CD14-positive monocyte (primary cell): ENCODE results near the gene DCPS. TPM values are rescaled to one million over a fixed set of nuclear protein-coding genes. Genes with fewer than 3 reads are reported as not detected.

Source experiments
- DNase-seq, 3 donors: peaks; one replicate each; pipeline ENCODE4 v3.0.0-alpha.2; 2011 to 2022
- H2AFZ ChIP-seq: 2 replicates; pipeline ENCODE4 v1.6.0; 2012; ENCODE audit warnings: mild to moderate bottlenecking, low read depth, low read length, inconsistent platforms; ENCODE audit not compliant: insufficient read depth, poor library complexity, severe bottlenecking
- H3K27ac ChIP-seq, 2 donors: 1 replicate in 1 of 2; 2 replicates in 1 of 2; pipeline ENCODE4 v1.5.1; 2012 to 2013; ENCODE audit warnings: low read length in 2 of 2, control low read depth in 1 of 2, inconsistent platforms in 1 of 2, low read depth in 1 of 2, mild to moderate bottlenecking in 1 of 2
- H3K27me3 ChIP-seq, 2 donors: one replicate each; pipeline versions ENCODE4 v1.6.0 to v1.6.1; 2011 to 2013; ENCODE audit warnings: low read length in 2 of 2; ENCODE audit not compliant: control insufficient read depth in 2 of 2, insufficient read depth in 2 of 2
- H3K36me3 ChIP-seq, 2 donors: replicated peaks in 1 of 2; 1 replicate in 1 of 2; 2 replicates in 1 of 2; pipeline versions ENCODE4 v1.5.1 to v1.6.1; 2012 to 2013; ENCODE audit warnings: low read length in 2 of 2, control low read depth in 1 of 2, inconsistent platforms in 1 of 2, mild to moderate bottlenecking in 1 of 2; ENCODE audit not compliant: insufficient read depth in 2 of 2, control insufficient read depth in 1 of 2
- H3K4me1 ChIP-seq, 2 donors: 1 replicate in 1 of 2; 2 replicates in 1 of 2; pipeline versions ENCODE4 v1.5.1 to v1.6.1; 2012 to 2013; ENCODE audit warnings: low read length in 2 of 2, control low read depth in 1 of 2, inconsistent platforms in 1 of 2, mild to moderate bottlenecking in 1 of 2, moderate library complexity in 1 of 2; ENCODE audit not compliant: insufficient read depth in 2 of 2, control insufficient read depth in 1 of 2
- H3K4me2 ChIP-seq: replicated peaks from 2 replicates; pipeline ENCODE3; 2012; ENCODE audit warnings: low read length, moderate library complexity, mild to moderate bottlenecking; ENCODE audit not compliant: poor library complexity, severe bottlenecking; ENCODE audit errors: extremely low read depth
- H3K4me3 ChIP-seq, 3 experiments: fragments of 200-600 bp in 1 of 3; sonication (generic) in 1 of 3; replicated peaks in 1 of 3; 1 replicate in 2 of 3; 2 replicates in 1 of 3; pipeline ENCODE4 v1.5.1; 2011 to 2013; ENCODE audit warnings: low read length in 3 of 3, mild to moderate bottlenecking in 3 of 3, control low read depth in 2 of 3, low read depth in 2 of 3, inconsistent platforms in 1 of 3, moderate library complexity in 1 of 3
- H3K79me2 ChIP-seq: 2 replicates; pipeline ENCODE4 v1.6.0; 2012; ENCODE audit warnings: mild to moderate bottlenecking, control low read depth, inconsistent platforms, low read length, moderate library complexity; ENCODE audit not compliant: insufficient read depth
- H3K9ac ChIP-seq: 2 replicates; pipeline ENCODE4 v1.6.0; 2017; ENCODE audit warnings: low read length, mild to moderate bottlenecking; ENCODE audit not compliant: insufficient read depth, poor library complexity, severe bottlenecking
- H3K9me3 ChIP-seq, 2 donors: replicated peaks in 1 of 2; 1 replicate in 1 of 2; 2 replicates in 1 of 2; pipeline versions ENCODE4 v1.5.1 to v1.6.1; 2012 to 2013; ENCODE audit warnings: low read length in 2 of 2, control low read depth in 1 of 2; ENCODE audit not compliant: control insufficient read depth in 1 of 2, insufficient read depth in 1 of 2
- H4K20me1 ChIP-seq: 2 replicates; pipeline ENCODE4 v1.6.0; 2012; ENCODE audit warnings: mild to moderate bottlenecking, low read length, control low read depth, moderate library complexity; ENCODE audit not compliant: insufficient read depth
- H3K27ac Mint-ChIP-seq, 7 donors: one replicate each; pipeline ENCODE4 v1.8.0; 2020; ENCODE audit warnings: mild to moderate bottlenecking in 7 of 7, mixed read lengths in 7 of 7, moderate library complexity in 6 of 7, inconsistent platforms in 2 of 7
- H3K27me3 Mint-ChIP-seq, 3 donors: one replicate each; pipeline ENCODE4 v1.8.0; 2021 to 2022; ENCODE audit warnings: low read depth in 3 of 3, mild to moderate bottlenecking in 3 of 3, mixed read lengths in 3 of 3, moderate library complexity in 3 of 3, inconsistent platforms in 1 of 3
- H3K36me3 Mint-ChIP-seq, 2 donors: one replicate each; pipeline ENCODE4 v1.8.0; 2020; ENCODE audit warnings: mixed read lengths in 2 of 2, inconsistent platforms in 1 of 2, mild to moderate bottlenecking in 1 of 2
- H3K4me1 Mint-ChIP-seq: one replicate; pipeline ENCODE4 v1.8.0; 2020; ENCODE audit warnings: mild to moderate bottlenecking, mixed read lengths
- H3K4me3 Mint-ChIP-seq, 2 donors: one replicate each; pipeline ENCODE4 v1.8.0; 2020; ENCODE audit warnings: mild to moderate bottlenecking in 2 of 2, mixed read lengths in 2 of 2, moderate library complexity in 1 of 2
- H3K9me3 Mint-ChIP-seq, 7 donors: one replicate each; pipeline ENCODE4 v1.8.0; 2020 to 2022; ENCODE audit warnings: mixed read lengths in 7 of 7, mild to moderate bottlenecking in 6 of 7, moderate library complexity in 6 of 7, inconsistent platforms in 2 of 7
- CTCF ChIP-seq: fragments of 200-600 bp; IDR thresholded peaks from one replicate; pipeline ENCODE4 v1.8.0; 2022; ENCODE audit warnings: antibody characterized with exemption, mild to moderate bottlenecking
- WGBS: methylation state at CpG from one replicate; pipeline ENCODE4 v1.1.5; 2013; ENCODE audit warnings: missing lambda C conversion rate; ENCODE audit not compliant: insufficient coverage; 5-methylcytosine and 5-hydroxymethylcytosine counted together
- intact Hi-C, 2 donors: fragments of 100-400 bp; cut with micrococcal nuclease; formaldehyde crosslinking; loops; one replicate each; pipeline versions ENCODE4 v1.15.0 to v1.15.1; 2023
- polyA plus RNA-seq, 3 donors: library from polyadenylated mRNA; depleted of rRNA in 1 of 3; unstranded in 2 of 3; stranded (reverse) in 1 of 3; fragments of 300-500 nt in 2 of 3; fragments of >200 nt in 1 of 3; fragmentation: Illumina TruSeq in 2 of 3; gene quantifications; 1 replicate in 2 of 3; 2 replicates in 1 of 3; pipeline ENCODE4 v1.2.3, GENCODE V29; 2012 to 2021

The DCPS gene
- polyA plus RNA-seq, 3 donors, result 26.3 to 30.7 (median 30.4) TPM

GRCh38 chr11:126329644-126330211 lies 25.9 kb downstream of the DCPS start:
- H3K4me1 Mint-ChIP-seq, result peaks cover 4% of the 10 kb centered on the region
- peaks cover 0 to 1% (median 0%) of the 10 kb centered on the region in 3 donors for H3K27me3 Mint-ChIP-seq
- no peak for TF ChIP-seq CTCF
- DNase-seq, result no peak
- no peak overlapping the region for H3K27ac ChIP-seq
- no peaks in the 10 kb centered on the region for H3K27me3 ChIP-seq
- H3K4me2 ChIP-seq, result no peak overlapping the region
- no peak overlapping the region for H2AFZ ChIP-seq
- H3K79me2 ChIP-seq, result peaks cover 11% of the 10 kb centered on the region
- peaks cover 58 to 67% of the 10 kb centered on the region in 2 donors for H3K36me3 Mint-ChIP-seq
- no peak overlapping the region for H3K4me3 Mint-ChIP-seq
- WGBS, result 80% methylated on average over 1 of the region's 11 CpGs
- no peak overlapping the region for H3K4me3 ChIP-seq
- H3K36me3 ChIP-seq, result peaks cover 36 to 69% of the 10 kb centered on the region in 2 donors
- no peaks in the 10 kb centered on the region for H3K4me1 ChIP-seq
- H3K9me3 Mint-ChIP-seq, result no peaks in the 10 kb centered on the region
- peak overlapping the region in 2 of 7 donors; percentile 40 to 76 for H3K27ac Mint-ChIP-seq
- H4K20me1 ChIP-seq, result no peaks in the 10 kb centered on the region
- no peak overlapping the region for H3K9ac ChIP-seq
- intact Hi-C loops, result no loop called here
- no peaks in the 10 kb centered on the region for H3K9me3 ChIP-seq

GRCh38 chr11:126331286-126331685 lies 27.4 kb downstream of the DCPS start:
- H3K27ac ChIP-seq, result no peak overlapping the region
- intact Hi-C loops, result no loop called here
- H2AFZ ChIP-seq, result no peak overlapping the region
- H3K36me3 Mint-ChIP-seq, result peaks cover 65 to 73% of the 10 kb centered on the region in 2 donors
- H3K79me2 ChIP-seq, result peaks cover 7% of the 10 kb centered on the region
- H4K20me1 ChIP-seq, result no peaks in the 10 kb centered on the region
- H3K4me3 Mint-ChIP-seq, result no peak overlapping the region
- H3K27me3 Mint-ChIP-seq, result peaks cover 0 to 4% (median 0%) of the 10 kb centered on the region in 3 donors
- peaks cover 36 to 79% of the 10 kb centered on the region in 2 donors for H3K36me3 ChIP-seq
- no peaks in the 10 kb centered on the region for H3K9me3 Mint-ChIP-seq
- peaks cover 3 to 4% of the 10 kb centered on the region in 2 donors for H3K4me1 ChIP-seq
- no peak overlapping the region for H3K4me3 ChIP-seq
- H3K4me1 Mint-ChIP-seq, result peaks cover 14% of the 10 kb centered on the region
- H3K9me3 ChIP-seq, result no peaks in the 10 kb centered on the region
- WGBS, result 91% methylated on average over 12 of the region's 13 CpGs
- TF ChIP-seq CTCF, result no peak
- H3K27me3 ChIP-seq, result no peaks in the 10 kb centered on the region
- H3K4me2 ChIP-seq, result no peak overlapping the region
- no peak for DNase-seq
- no peak overlapping the region for H3K27ac Mint-ChIP-seq
- H3K9ac ChIP-seq, result no peak overlapping the region
